ENCODE measurements around the gene MSX1. TPM values are rescaled to one million over a fixed set of nuclear protein-coding genes. Genes with fewer than 3 reads are reported as not detected.

Gene MSX1
- total RNA-seq, 1 experiment from 2014 or later = 59.9 TPM

GRCh38 chr4:4856071-4857000 is 3.1 kb upstream of the MSX1 start:
- CTCF ChIA-PET = no interaction called here
- ATAC-seq = 0 out of 2 replicates have a peak, but pooled peaks have one; percentile 3
- peaks cover 19 to 38% of the 10 kb centered on the region in 2 experiments for H3K4me1 ChIP-seq (ENCODE audit: control insufficient read depth in 1 of 2, insufficient read depth in 2 of 2, low read length in 2 of 2)

GRCh38 chr4:4857001-4857808 is 2.3 kb upstream of the MSX1 start:
- H3K4me2 ChIP-seq (ENCODE audit: low read length) = peak overlapping the region; percentile 91
- CTCF ChIA-PET = no interaction called here
- H3K4me3 ChIP-seq (replicated peaks in 1 of 2; ENCODE audit: low read depth in 1 of 2, low read length in 2 of 2) = peak overlapping the region; percentile 41 to 58

More at GRCh38 chr4:4856071-4857000, 3.1 kb upstream of the MSX1 start:
- DNase-seq (ENCODE audit: low read depth, low spot score) = no peak
- Histone ChIP-seq H3K4me2 (ENCODE audit: low read length) (peak overlapping the region; percentile 91), H4K20me1 (ENCODE audit: insufficient read depth) (no peaks in the 10 kb centered on the region), H3K27ac (ENCODE audit: low read depth, low read length) (peak overlapping the region; percentile 55), H3K79me2 (ENCODE audit: insufficient read depth, low read length) (peaks cover 17% of the 10 kb centered on the region), H3K9ac (ENCODE audit: low read length) (peak overlapping the region; percentile 60), H3K9me2 (ENCODE audit: insufficient read depth) (no peaks in the 10 kb centered on the region), H2AFZ (ENCODE audit: low read depth, low read length, poor library complexity, severe bottlenecking) (peak overlapping the region; percentile 71), H3K4me3 (replicated peaks in 1 of 2; ENCODE audit: low read depth in 1 of 2, low read length in 2 of 2) (peak overlapping the region; percentile 41 to 58), H3K27me3 (ENCODE audit: insufficient read depth, low read length) (no peaks in the 10 kb centered on the region), H3K36me3 (ENCODE audit: control insufficient read depth in 1 of 2, insufficient read depth in 2 of 2, low read length in 2 of 2) (no peaks in the 10 kb centered on the region), H3K9me3 (ENCODE audit: control insufficient read depth in 1 of 2, insufficient read depth in 1 of 2, low read depth in 1 of 2, low read length in 2 of 2) (no peaks in the 10 kb centered on the region)
- ChIA-PET RAD21 (ENCODE audit: low non-redundant PET in 1 of 2, low total read pairs in 2 of 2, uncharacterized antibody in 2 of 2, unreplicated experiment in 2 of 2) (no interaction called here), POLR2A (no interaction called here)
- no TSS peak for BruUV-seq (replicated peaks)
- TF ChIP-seq YY1 (IDR thresholded peaks at IDR 0.05; ENCODE audit: extremely low read depth, insufficient replicate concordance, low read depth, low read length) (no peak), ZFX (IDR thresholded peaks at IDR 0.05) (peak; percentile 25; the same call in 1 of the 2 replicates), SP1 (IDR thresholded peaks at IDR 0.05; ENCODE audit: low read depth) (no peak), TCF7L2 (IDR thresholded peaks at IDR 0.05; ENCODE audit: borderline replicate concordance, extremely low read depth, insufficient read depth, insufficient read length) (peak; percentile 99), RAD21 (IDR thresholded peaks at IDR 0.05; ENCODE audit: low read depth) (no peak)
- TF ChIP-seq, protein P1, sequence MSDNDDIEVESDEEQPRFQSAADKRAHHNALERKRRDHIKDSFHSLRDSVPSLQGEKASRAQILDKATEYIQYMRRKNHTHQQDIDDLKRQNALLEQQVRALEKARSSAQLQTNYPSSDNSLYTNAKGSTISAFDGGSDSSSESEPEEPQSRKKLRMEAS (IDR thresholded peaks at IDR 0.05) = peak; percentile 35; the same call in 1 of the 2 replicates
- intact Hi-C loops (cut with micrococcal nuclease) = loop anchor here (5.0 kb wide), 3 partner anchors 94 to 314 kb away; partner anchors contain the start of gene STX18

More at GRCh38 chr4:4857001-4857808, 2.3 kb upstream of the MSX1 start:
- BruUV-seq (replicated peaks) = no TSS peak
- Histone ChIP-seq H3K4me1 (ENCODE audit: control insufficient read depth in 1 of 2, insufficient read depth in 2 of 2, low read length in 2 of 2) (peaks cover 22 to 44% of the 10 kb centered on the region in 2 experiments), H4K20me1 (ENCODE audit: insufficient read depth) (peaks cover 3% of the 10 kb centered on the region; the same call in 1 of the 2 replicates), H3K36me3 (ENCODE audit: control insufficient read depth in 1 of 2, insufficient read depth in 2 of 2, low read length in 2 of 2) (peaks cover under 1 to 7% of the 10 kb centered on the region in 2 experiments; a peak in 3 of 4 replicates), H3K9ac (ENCODE audit: low read length) (peak overlapping the region; percentile 60), H3K9me3 (ENCODE audit: control insufficient read depth in 1 of 2, insufficient read depth in 1 of 2, low read depth in 1 of 2, low read length in 2 of 2) (no peaks in the 10 kb centered on the region), H3K27ac (ENCODE audit: low read depth, low read length) (peak overlapping the region; percentile 18; the same call in 1 of the 2 replicates), H3K9me2 (ENCODE audit: insufficient read depth) (no peaks in the 10 kb centered on the region), H3K27me3 (ENCODE audit: insufficient read depth, low read length) (no peaks in the 10 kb centered on the region), H3K79me2 (ENCODE audit: insufficient read depth, low read length) (peaks cover 26% of the 10 kb centered on the region), H2AFZ (ENCODE audit: low read depth, low read length, poor library complexity, severe bottlenecking) (peak overlapping the region; percentile 89)
- RAD21 ChIA-PET (ENCODE audit: low non-redundant PET in 1 of 2, low total read pairs in 2 of 2, uncharacterized antibody in 2 of 2, unreplicated experiment in 2 of 2) = no interaction called here
- DNase-seq (ENCODE audit: low read depth, low spot score) (no peak), ATAC-seq (peak; percentile 4; the same call in 1 of the 2 replicates)
- TF ChIP-seq JUND (IDR thresholded peaks at IDR 0.05) (no peak), ELF1 (IDR thresholded peaks at IDR 0.05; ENCODE audit: borderline replicate concordance, low read depth) (no peak), POLR2A (IDR thresholded peaks at IDR 0.05; ENCODE audit: borderline replicate concordance, extremely low read depth, insufficient read depth, insufficient read length) (no peak), CBX3 (IDR thresholded peaks at IDR 0.05; ENCODE audit: low read depth) (no peak), CEBPB (IDR thresholded peaks at IDR 0.05; ENCODE audit: low read depth) (no peak), ZBTB33 (IDR thresholded peaks at IDR 0.05; ENCODE audit: extremely low read depth, insufficient replicate concordance, low read length) (no peak), POLR2AphosphoS5 (IDR thresholded peaks at IDR 0.05; ENCODE audit: low read depth, low read length) (no peak), RAD21 (IDR thresholded peaks at IDR 0.05; ENCODE audit: low read depth) (no peak), ATF3 (IDR thresholded peaks at IDR 0.05) (no peak)
- intact Hi-C loops (cut with micrococcal nuclease) = loop anchor here (5.0 kb wide), 3 partner anchors 95 to 315 kb away; partner anchors contain the start of gene STX18
- POLR2A ChIA-PET = no interaction called here

All from HCT116 (cell line).